Activated naive CD4-positive, alpha-beta T cell treated with anti-CD3 and anti-CD28 coated beads, Interleukin-2, amount 50 U/mL, for 24 hours (primary cell): Measurements from ENCODE around the gene ARGLU1.

Experiments
- H3K27ac Mint-ChIP-seq: one replicate; pipeline ENCODE4 v1.8.0; 2021; ENCODE audit warnings: mild to moderate bottlenecking, mixed read lengths
- H3K27me3 Mint-ChIP-seq: one replicate; pipeline ENCODE4 v1.8.0; 2021; ENCODE audit warnings: mixed read lengths
- H3K36me3 Mint-ChIP-seq: one replicate; pipeline ENCODE4 v1.8.0; 2021; ENCODE audit warnings: mixed read lengths
- H3K4me1 Mint-ChIP-seq: one replicate; pipeline ENCODE4 v1.8.0; 2021; ENCODE audit warnings: mixed read lengths
- H3K4me3 Mint-ChIP-seq: one replicate; pipeline ENCODE4 v1.8.0; 2021; ENCODE audit warnings: mild to moderate bottlenecking, mixed read lengths
- H3K9me3 Mint-ChIP-seq: one replicate; pipeline ENCODE4 v1.8.0; 2021; ENCODE audit warnings: mixed read lengths

ARGLU1 gene

GRCh38 chr13:106526738-106527444 is 41.0 kb downstream of the ARGLU1 start:
- Mint-ChIP-seq H3K27me3 (peaks cover 22% of the 10 kb centered on the region), H3K27ac (no peak overlapping the region), H3K9me3 (no peaks in the 10 kb centered on the region), H3K36me3 (no peaks in the 10 kb centered on the region), H3K4me3 (no peak overlapping the region), H3K4me1 (no peaks in the 10 kb centered on the region)

- Mint-ChIP-seq H3K27ac (no peak overlapping the region), H3K4me1 (no peaks in the 10 kb centered on the region), H3K4me3 (no peak overlapping the region), H3K36me3 (no peaks in the 10 kb centered on the region), H3K9me3 (no peaks in the 10 kb centered on the region), H3K27me3 (peaks cover 26% of the 10 kb centered on the region)
Measured at GRCh38 chr13:106525865-106526264, 42.1 kb downstream of the ARGLU1 start.

- H3K36me3 Mint-ChIP-seq, result no peaks in the 10 kb centered on the region
- H3K9me3 Mint-ChIP-seq, result no peaks in the 10 kb centered on the region
- no peaks in the 10 kb centered on the region for H3K4me1 Mint-ChIP-seq
- no peak overlapping the region for H3K4me3 Mint-ChIP-seq
- H3K27ac Mint-ChIP-seq, result no peak overlapping the region
- H3K27me3 Mint-ChIP-seq, result peaks cover 24% of the 10 kb centered on the region
Measured at GRCh38 chr13:106524108-106524507, 43.8 kb downstream of the ARGLU1 start.

- H3K27me3 Mint-ChIP-seq, result peaks cover 24% of the 10 kb centered on the region
- no peaks in the 10 kb centered on the region for H3K9me3 Mint-ChIP-seq
- H3K4me1 Mint-ChIP-seq, result no peaks in the 10 kb centered on the region
- no peaks in the 10 kb centered on the region for H3K36me3 Mint-ChIP-seq
- no peak overlapping the region for H3K4me3 Mint-ChIP-seq
- no peak overlapping the region for H3K27ac Mint-ChIP-seq
Measured at GRCh38 chr13:106523576-106523975, 44.4 kb downstream of the ARGLU1 start.

GRCh38 chr13:106522898-106523525 is 44.9 kb downstream of the ARGLU1 start:
- Mint-ChIP-seq H3K27ac (no peak overlapping the region), H3K27me3 (peaks cover 20% of the 10 kb centered on the region), H3K36me3 (no peaks in the 10 kb centered on the region), H3K4me1 (no peaks in the 10 kb centered on the region), H3K9me3 (no peaks in the 10 kb centered on the region), H3K4me3 (no peak overlapping the region)

- Mint-ChIP-seq H3K9me3 (no peaks in the 10 kb centered on the region), H3K36me3 (no peaks in the 10 kb centered on the region), H3K27ac (no peak overlapping the region), H3K4me1 (no peaks in the 10 kb centered on the region), H3K4me3 (no peak overlapping the region), H3K27me3 (peaks cover 18% of the 10 kb centered on the region)
Measured at GRCh38 chr13:106522112-106522705, 45.7 kb downstream of the ARGLU1 start.

GRCh38 chr13:106521095-106521799 is 46.7 kb downstream of the ARGLU1 start:
- H3K9me3 Mint-ChIP-seq, result no peaks in the 10 kb centered on the region
- no peak overlapping the region for H3K4me3 Mint-ChIP-seq
- no peaks in the 10 kb centered on the region for H3K4me1 Mint-ChIP-seq
- no peak overlapping the region for H3K27ac Mint-ChIP-seq
- peaks cover 22% of the 10 kb centered on the region for H3K27me3 Mint-ChIP-seq
- no peaks in the 10 kb centered on the region for H3K36me3 Mint-ChIP-seq

- Mint-ChIP-seq H3K27ac (no peak overlapping the region), H3K36me3 (no peaks in the 10 kb centered on the region), H3K4me1 (no peaks in the 10 kb centered on the region), H3K4me3 (no peak overlapping the region), H3K9me3 (no peaks in the 10 kb centered on the region), H3K27me3 (peaks cover 22% of the 10 kb centered on the region)
Measured at GRCh38 chr13:106520251-106521054, 47.5 kb downstream of the ARGLU1 start.

- Mint-ChIP-seq H3K27ac (no peak overlapping the region), H3K36me3 (no peaks in the 10 kb centered on the region), H3K27me3 (peaks cover 29% of the 10 kb centered on the region), H3K9me3 (no peaks in the 10 kb centered on the region), H3K4me3 (no peak overlapping the region), H3K4me1 (no peaks in the 10 kb centered on the region)
Measured at GRCh38 chr13:106518512-106518911, 49.4 kb downstream of the ARGLU1 start.

- no peaks in the 10 kb centered on the region for H3K9me3 Mint-ChIP-seq
- H3K27ac Mint-ChIP-seq, result no peak overlapping the region
- peaks cover 31% of the 10 kb centered on the region for H3K27me3 Mint-ChIP-seq
- H3K4me3 Mint-ChIP-seq, result no peak overlapping the region
- H3K36me3 Mint-ChIP-seq, result no peaks in the 10 kb centered on the region
- no peaks in the 10 kb centered on the region for H3K4me1 Mint-ChIP-seq
Measured at GRCh38 chr13:106517109-106517847, 50.7 kb downstream of the ARGLU1 start.

GRCh38 chr13:106515635-106516254 is 52.2 kb downstream of the ARGLU1 start:
- Mint-ChIP-seq H3K4me1 (no peaks in the 10 kb centered on the region), H3K4me3 (no peak overlapping the region), H3K36me3 (no peaks in the 10 kb centered on the region), H3K27ac (no peak overlapping the region), H3K9me3 (no peaks in the 10 kb centered on the region), H3K27me3 (peaks cover 23% of the 10 kb centered on the region)

- H3K4me1 Mint-ChIP-seq, result no peaks in the 10 kb centered on the region
- H3K27me3 Mint-ChIP-seq, result peaks cover 20% of the 10 kb centered on the region
- H3K36me3 Mint-ChIP-seq, result no peaks in the 10 kb centered on the region
- no peaks in the 10 kb centered on the region for H3K9me3 Mint-ChIP-seq
- no peak overlapping the region for H3K27ac Mint-ChIP-seq
- H3K4me3 Mint-ChIP-seq, result no peak overlapping the region
Measured at GRCh38 chr13:106514928-106515634, 52.9 kb downstream of the ARGLU1 start.

GRCh38 chr13:106513025-106513983 is 54.6 kb downstream of the ARGLU1 start:
- H3K27me3 Mint-ChIP-seq, result peaks cover 21% of the 10 kb centered on the region
- H3K4me3 Mint-ChIP-seq, result no peak overlapping the region
- no peak overlapping the region for H3K27ac Mint-ChIP-seq
- no peaks in the 10 kb centered on the region for H3K9me3 Mint-ChIP-seq
- H3K36me3 Mint-ChIP-seq, result no peaks in the 10 kb centered on the region
- no peaks in the 10 kb centered on the region for H3K4me1 Mint-ChIP-seq
